HS-27A (cell line): ENCODE data around the gene RARS2.

ENCODE experiments used
- DNase-seq: peaks from one replicate; pipeline ENCODE4 v3.0.0-alpha.2; 2012; ENCODE audit warnings: low read depth, missing footprints

The RARS2 gene

DNA sequence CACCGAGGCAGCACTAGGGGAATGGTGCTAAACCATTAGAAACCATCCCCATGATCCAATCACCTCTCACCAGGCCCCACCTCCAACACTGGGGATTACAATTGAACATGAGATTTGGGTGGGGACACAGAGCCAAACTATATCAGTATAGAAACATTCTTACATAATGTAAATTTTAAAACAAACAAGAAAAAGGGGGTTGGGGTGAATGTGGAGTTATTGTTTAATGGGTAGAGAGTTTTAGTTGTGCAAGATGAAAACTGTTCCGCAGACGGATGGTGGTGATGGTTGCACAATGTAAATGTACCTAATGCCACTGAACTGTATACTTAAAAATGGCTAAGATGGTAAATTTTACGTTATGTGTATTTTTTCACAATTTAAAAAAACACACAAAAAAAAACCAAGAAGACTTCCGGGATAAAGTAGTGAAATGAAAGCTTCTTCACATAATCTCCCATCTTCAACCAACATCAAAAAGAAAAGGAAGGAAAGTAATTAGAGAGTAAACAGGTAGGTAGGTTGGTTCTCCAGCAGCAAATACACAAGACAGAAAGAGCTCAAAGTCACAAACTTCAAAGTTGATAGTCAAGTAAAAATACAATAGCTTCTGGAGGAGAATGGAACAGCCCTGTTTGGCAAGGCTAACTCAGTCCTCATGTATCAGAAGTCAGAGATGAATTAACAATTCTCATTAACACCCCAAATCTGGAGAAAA is 16.3 kb downstream of the RARS2 start:
- DNase-seq, result no peak

GRCh38 chr6:87572883-87573282 is 16.9 kb downstream of the RARS2 start:
- DNase-seq, result no peak

- DNase-seq, result no peak
Measured at GRCh38 chr6:87572021-87572420, 17.8 kb downstream of the RARS2 start.

DNA sequence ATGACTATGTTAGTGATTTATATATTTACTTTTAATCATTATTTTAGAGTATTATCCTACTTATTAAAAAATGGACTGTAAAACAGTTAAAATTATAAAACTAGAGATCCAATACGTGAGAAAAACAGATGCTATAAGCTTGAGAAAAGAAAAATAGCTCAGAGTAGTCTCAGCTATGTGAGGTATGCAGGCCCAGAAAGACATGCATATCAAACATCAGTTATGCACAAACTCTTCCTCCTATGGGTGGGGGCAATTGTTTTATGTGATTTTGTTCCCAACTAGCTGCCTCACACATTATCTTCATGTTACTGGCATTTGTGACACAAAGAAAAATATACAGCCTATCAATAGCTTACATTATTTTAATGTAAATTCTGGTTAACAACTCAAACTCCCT is 28.8 kb downstream of the RARS2 start:
- no peak for DNase-seq

- no peak for DNase-seq
Measured at GRCh38 chr6:87558446-87558845, 31.3 kb downstream of the RARS2 start.

DNA sequence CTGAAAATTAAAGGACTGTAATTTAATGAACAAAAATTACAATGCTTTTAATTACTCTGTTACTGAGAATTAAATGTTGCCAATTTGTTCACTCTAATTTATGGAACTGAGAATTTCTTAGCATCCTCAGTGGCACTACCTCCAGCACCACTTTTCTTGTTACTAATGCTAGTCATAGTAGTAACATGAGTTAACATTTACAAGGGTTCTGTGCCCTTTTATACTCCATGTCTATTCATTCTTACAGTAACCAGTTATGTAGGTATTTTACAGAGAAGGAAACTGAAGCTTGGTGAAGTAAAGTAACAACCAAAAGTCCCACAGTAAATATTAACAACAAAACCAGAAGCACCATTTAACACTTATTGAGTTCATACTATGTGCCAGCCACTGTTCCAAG is 34.3 kb downstream of the RARS2 start:
- no peak for DNase-seq

DNA sequence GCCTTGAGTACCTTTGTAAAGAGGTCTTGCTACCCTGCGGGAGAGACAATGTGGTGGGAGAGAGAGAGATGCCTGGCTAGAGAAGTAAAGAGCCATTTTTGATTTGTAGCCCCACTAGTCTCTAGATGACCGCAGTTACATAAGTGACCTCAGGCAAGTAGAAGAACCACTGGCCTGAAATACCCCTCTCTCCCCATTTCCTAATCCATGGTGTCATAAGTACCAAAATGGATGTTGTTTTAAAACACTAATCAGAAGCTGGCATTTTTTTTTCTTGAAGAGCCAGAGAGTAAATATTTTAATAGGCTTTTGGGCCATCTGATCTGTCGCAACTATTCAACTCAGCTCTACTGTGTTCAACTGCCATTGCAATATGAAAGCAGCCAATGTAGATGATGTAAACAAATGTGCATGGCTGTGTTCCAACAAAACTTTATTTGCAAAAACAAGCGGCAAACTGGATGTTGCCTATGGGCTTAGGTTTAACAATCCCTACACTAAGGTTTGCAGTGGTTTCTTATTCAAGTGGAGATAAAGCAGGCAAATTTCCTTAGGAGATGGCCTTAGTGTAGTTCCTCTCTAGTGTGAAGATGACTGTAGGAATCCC is 36.5 kb downstream of the RARS2 start:
- DNase-seq, result no peak

DNA sequence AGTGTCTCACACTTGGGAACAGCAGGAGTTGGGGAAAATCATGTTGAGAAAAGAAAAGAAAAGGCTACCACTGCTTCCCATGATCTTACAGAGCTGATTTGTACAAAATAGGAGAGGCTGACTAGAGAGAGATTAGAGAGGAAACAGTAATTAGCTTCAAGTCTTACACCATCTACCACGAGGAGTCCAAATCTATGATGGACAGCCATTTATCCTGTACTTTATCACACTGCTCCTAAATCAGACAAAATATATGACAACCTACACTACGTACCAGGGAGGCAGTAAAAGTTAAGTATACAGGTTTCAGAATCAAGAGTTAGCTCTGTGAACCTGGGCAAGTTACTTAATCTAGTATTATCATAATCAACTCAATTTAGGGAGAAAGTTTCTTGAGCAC is 38.0 kb downstream of the RARS2 start:
- no peak for DNase-seq

- DNase-seq, result no peak
Measured at GRCh38 chr6:87544474-87544735, 45.4 kb downstream of the RARS2 start.

DNA sequence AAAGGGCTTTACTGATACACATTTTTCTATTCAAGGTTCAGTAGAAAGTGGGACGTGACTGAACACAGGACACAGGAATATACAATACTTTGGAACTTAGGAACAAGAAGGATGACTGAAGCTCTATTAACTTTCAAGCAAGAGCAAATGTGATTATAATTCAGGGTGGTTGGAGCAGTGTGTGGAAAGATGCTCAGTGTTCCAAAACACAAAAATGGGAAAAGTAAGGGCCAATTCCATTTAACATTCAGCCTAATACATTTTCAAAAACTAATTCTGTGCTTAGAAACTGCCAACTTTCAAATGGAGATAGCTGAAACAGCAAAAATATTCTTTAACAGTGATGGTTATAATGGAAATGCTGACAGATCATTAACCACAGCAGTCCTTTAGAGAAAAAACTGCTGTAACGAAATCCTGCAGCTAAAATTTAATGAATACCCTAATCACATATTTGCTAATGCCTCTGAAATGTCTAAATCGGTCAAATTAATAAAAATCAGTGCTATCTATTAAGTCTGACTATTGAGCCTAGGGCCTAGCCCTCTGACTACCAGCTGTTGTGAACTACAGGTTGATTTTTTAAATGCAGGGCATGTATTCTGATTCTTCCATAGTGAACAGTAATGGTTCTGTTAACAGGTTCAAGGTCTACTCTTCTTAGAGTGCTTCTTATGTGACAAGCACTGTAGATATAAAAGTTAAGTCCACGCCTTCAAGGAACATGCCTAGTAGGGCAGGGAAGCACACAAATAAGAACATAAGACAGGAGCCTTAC is 45.9 kb downstream of the RARS2 start:
- no peak for DNase-seq

GRCh38 chr6:87541744-87542143 is 48.0 kb downstream of the RARS2 start:
- DNase-seq, result no peak

GRCh38 chr6:87541041-87541440 is 48.7 kb downstream of the RARS2 start:
- no peak for DNase-seq

DNA sequence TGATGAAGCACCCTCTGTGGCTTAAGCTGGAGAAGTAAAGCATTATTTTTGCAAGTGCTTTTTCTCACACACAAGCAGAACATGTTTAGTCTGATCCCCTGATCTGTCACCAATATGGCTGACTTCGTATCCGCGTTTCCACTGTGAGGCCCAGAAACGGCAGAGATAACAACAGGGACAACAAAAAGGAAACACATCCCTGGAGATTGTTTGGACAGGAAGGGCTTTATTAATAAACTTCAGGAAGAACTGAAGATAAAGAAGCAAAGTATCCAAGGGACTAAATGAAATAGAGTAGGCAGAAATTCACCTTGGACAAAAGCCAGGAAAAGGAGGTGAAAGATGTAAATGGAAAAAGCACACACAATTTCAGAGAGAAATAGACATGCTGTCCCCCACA is 49.2 kb downstream of the RARS2 start:
- DNase-seq, result no peak

DNA sequence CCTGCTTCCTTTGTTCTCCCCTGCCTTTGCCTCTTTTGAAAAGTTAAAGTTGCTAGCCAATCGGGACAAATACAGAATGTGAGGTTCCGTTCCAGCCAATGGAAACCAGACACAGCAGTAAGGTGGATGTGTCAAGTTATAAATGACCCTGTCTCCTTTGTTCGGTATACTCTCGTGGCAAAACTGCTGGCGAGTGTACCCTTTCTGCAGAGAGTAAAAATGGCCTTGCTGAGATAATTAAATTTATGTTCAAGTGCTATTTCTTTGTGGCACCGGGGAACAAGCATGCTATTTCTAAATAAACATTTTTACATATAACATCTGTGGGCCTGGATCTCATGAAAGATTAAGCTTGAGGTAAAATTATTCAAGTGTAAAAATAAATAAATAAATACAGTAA is 50.2 kb downstream of the RARS2 start:
- DNase-seq, result no peak

- no peak for DNase-seq
Measured at GRCh38 chr6:87538510-87539260, 51.1 kb downstream of the RARS2 start.

DNA sequence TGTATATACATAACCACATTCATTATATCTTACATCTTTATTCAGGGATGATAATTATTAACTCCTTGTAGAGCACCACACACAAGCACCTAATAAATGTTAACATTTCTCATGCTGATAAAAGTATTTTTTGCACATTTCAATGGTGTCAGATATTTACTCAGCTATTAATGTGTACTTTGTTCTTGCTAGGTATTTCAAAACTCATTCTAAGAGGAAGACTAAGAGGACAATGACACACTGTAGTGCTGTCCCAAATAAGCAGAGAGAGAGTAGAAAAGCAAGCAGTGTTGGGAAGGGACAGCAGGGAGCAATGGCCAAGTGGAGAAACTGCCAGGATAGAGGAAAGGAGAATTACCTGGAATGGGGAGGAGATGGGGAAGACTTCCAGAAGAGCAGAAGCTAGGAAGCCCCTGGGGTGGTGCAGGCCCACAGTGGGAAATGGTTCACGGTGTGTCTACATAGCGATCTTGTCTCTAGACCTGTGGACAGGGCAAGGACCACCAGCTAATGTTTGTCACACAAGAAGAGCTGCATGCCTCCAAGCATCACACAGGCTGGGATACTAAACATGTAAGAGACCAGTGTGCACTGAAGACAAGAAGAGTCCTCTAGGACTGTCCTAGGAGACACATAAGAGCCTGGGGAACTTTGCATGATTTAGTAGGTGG is 55.3 kb downstream of the RARS2 start:
- no peak for DNase-seq

- no peak for DNase-seq
Measured at GRCh38 chr6:87529221-87529620, 60.6 kb downstream of the RARS2 start.

DNA sequence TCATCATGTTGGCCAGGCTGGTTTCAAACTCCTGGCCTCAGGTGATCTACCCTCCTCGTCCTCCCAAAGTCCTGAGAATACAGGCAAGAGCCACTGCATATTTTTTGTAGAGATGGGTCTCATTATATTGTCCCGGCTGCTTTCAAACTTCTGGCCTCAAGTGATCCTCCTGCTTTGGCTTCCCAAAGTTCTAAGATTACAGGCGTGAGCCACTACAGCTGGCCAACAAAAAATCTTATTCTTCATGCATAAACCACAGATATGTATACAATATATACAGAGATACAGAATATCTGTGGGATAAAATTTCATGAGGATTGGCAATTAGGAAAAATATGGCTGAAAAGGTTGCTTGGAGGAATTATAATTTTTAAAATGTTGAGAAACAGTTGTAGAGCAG is 67.1 kb downstream of the RARS2 start:
- no peak for DNase-seq

DNA sequence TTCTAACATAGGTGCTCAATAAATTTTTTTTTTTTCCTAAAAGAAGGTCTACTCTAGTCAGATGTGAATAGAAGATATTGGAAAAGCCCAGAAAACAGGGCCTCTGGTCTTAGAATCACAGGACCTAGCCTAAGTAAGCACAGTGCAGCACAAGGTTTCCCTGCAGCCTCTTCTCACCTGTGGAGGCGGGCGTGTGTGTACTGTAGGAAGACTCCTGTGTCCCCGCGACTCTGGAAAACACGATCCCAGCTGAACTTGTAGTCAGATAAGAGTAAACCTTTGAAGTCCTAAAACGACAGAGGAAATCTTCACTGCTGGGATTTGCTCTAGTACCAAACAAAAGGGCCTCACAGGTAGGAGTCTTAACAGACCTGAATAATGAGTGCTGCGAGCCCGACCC is 71.3 kb downstream of the RARS2 start:
- DNase-seq, result no peak

GRCh38 chr6:87514831-87515230 is 75.0 kb downstream of the RARS2 start:
- DNase-seq, result no peak

DNA sequence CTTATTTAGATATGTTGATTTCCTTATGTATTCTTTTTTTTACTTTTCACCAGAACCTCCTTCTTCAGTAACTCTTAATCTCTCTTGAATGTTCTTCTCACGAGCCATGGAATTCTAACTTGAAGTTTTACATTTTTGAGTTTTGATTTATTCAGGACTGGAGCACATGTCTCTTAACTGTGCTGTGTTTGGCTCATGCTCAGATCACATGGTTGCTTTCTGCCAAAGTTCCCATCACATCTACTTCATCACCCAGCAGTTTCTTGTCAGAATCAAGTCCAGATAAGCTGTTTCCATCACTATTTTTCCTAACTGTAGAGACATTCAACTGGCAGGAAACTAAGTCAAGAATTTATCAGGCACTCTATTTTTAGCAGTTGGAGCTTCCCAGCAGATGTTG is 85.3 kb downstream of the RARS2 start:
- no peak for DNase-seq

DNA sequence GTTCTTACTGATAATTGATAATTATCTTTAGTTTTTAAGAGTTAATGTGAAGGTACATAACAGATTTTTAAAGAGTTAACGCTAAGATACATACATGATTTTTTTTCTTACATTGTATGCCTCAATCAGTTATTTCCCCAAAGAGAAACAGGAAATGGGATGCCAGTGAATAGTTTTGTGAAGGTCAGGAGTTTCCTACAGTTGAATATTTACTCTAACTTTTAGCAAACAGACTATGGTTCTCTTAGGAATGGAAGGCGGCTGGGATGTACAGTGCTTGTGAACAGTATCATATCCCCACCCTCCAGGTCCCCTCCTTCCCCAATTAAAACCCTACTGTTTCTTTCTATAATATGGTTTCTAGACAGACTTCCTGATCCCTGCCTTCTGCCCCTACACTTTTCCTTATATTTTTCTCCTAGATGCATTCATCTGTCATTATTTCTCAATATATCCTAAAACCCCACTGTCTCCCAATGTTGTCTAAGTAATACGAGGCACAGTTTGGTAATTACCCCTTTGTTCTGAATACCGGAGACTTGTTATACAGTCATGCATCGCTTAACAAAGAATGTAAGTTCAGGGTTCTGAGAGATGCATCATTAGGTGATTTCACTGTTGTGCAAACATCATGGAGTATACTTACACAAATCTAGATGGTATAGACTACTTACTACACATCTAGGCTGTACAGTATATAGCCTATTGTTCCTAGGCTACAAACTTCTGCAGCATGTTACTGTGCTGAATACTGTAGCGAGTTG is 87.8 kb downstream of the RARS2 start:
- DNase-seq, result no peak
